Progenitor cell of endocrine pancreas (in vitro differentiated cells): ENCODE data around the gene ZYX. TPM values are rescaled to one million over a fixed set of nuclear protein-coding genes. Genes with fewer than 3 reads are reported as not detected.
"Not testable (repeated sequence)": the region's sequence is repeated elsewhere in the genome, so short reads cannot be mapped to it uniquely, and the experiment has no call there.

Source experiments
- DNase-seq: peaks from one replicate; pipeline ENCODE4 v3.0.0; 2021; ENCODE audit warnings: low spot score; ENCODE audit not compliant: unreplicated experiment
- H3K27ac Mint-ChIP-seq: 2 replicates; pipeline ENCODE4 v1.8.0; 2021; ENCODE audit warnings: mild to moderate bottlenecking, moderate library complexity, mixed read lengths
- H3K27me3 Mint-ChIP-seq: 2 replicates; pipeline ENCODE4 v1.8.0; 2021; ENCODE audit warnings: mixed read lengths
- H3K36me3 Mint-ChIP-seq: 2 replicates; pipeline ENCODE4 v1.8.0; 2022; ENCODE audit warnings: mixed read lengths; ENCODE audit not compliant: insufficient read depth
- H3K4me1 Mint-ChIP-seq: 2 replicates; pipeline ENCODE4 v1.8.0; 2021; ENCODE audit warnings: low read depth, mixed read lengths
- H3K4me3 Mint-ChIP-seq: 2 replicates; pipeline ENCODE4 v1.8.0; 2021; ENCODE audit warnings: low read depth, mild to moderate bottlenecking, moderate library complexity, mixed read lengths
- H3K9me3 Mint-ChIP-seq: 2 replicates; pipeline ENCODE4 v1.8.0; 2021; ENCODE audit warnings: low read depth, mixed read lengths
- CTCF ChIP-seq: fragments of 200-600 bp; sonication (generic); IDR thresholded peaks from one replicate; pipeline ENCODE4 v1.5.0; 2021; ENCODE audit warnings: antibody characterized with exemption, mild to moderate bottlenecking; ENCODE audit not compliant: unreplicated experiment
- total RNA-seq: library from RNA; stranded (reverse); gene quantifications from 2 replicates; pipeline ENCODE4 v1.2.1, GENCODE V29; 2021

Gene ZYX
- total RNA-seq, 1 donor from 2014 or later = 69.0 TPM

- Mint-ChIP-seq H3K4me3 (peak within 1 kb of the TSS; percentile 90), H3K9me3 (no peaks in the 10 kb centered on the region), H3K36me3 (peaks cover 2% of the 10 kb centered on the region), H3K27me3 (no peaks in the 10 kb centered on the region), H3K27ac (peak within 1 kb of the TSS; percentile 74), H3K4me1 (peaks cover 55% of the 10 kb centered on the region)
- TF ChIP-seq CTCF = peak; percentile 71
- peak; percentile 45 for DNase-seq
These were observed 27.8 kb downstream of the ZYX start, which contains the start of gene EPHA1 for GRCh38 chr7:143408686-143409561. Gene EPHA1, minus strand, starts transcription at chr7:143408856. Its CDS starts 51 bp downstream, at chr7:143408805.

- Mint-ChIP-seq H3K27me3 (no peaks in the 10 kb centered on the region), H3K9me3 (no peaks in the 10 kb centered on the region), H3K27ac (no peak overlapping the region), H3K36me3 (no peaks in the 10 kb centered on the region), H3K4me3 (no peak overlapping the region), H3K4me1 (peaks cover 50% of the 10 kb centered on the region)
- no peak for TF ChIP-seq CTCF
- DNase-seq = no peak
These were observed 29.4 kb downstream of the ZYX start for GRCh38 chr7:143410521-143411004.

- no peak overlapping the region for H3K4me3 Mint-ChIP-seq
- no peak for TF ChIP-seq CTCF
- H3K27ac Mint-ChIP-seq = no peak overlapping the region
- DNase-seq = no peak
- peaks cover 45% of the 10 kb centered on the region for H3K4me1 Mint-ChIP-seq
- H3K36me3 Mint-ChIP-seq = no peaks in the 10 kb centered on the region
- H3K9me3 Mint-ChIP-seq = no peaks in the 10 kb centered on the region
- H3K27me3 Mint-ChIP-seq = no peaks in the 10 kb centered on the region
These were observed 31.0 kb downstream of the ZYX start for GRCh38 chr7:143411976-143412708.

- Mint-ChIP-seq H3K4me1 (peaks cover 36% of the 10 kb centered on the region), H3K27ac (no peak overlapping the region), H3K9me3 (no peaks in the 10 kb centered on the region), H3K27me3 (no peaks in the 10 kb centered on the region), H3K4me3 (no peak overlapping the region), H3K36me3 (no peaks in the 10 kb centered on the region)
- TF ChIP-seq CTCF = no peak
- DNase-seq = no peak
These were observed 32.0 kb downstream of the ZYX start for GRCh38 chr7:143413123-143413522.

GRCh38 chr7:143415209-143415608 lies 34.1 kb downstream of the ZYX start:
- H3K27me3 Mint-ChIP-seq, H3K27ac Mint-ChIP-seq, H3K36me3 Mint-ChIP-seq, H3K4me3 Mint-ChIP-seq, H3K9me3 Mint-ChIP-seq, DNase-seq: not testable (repeated sequence)
- peaks cover 26% of the 10 kb centered on the region for H3K4me1 Mint-ChIP-seq
